Stomach (tissue), 4 donors: ENCODE measurements around the gene CERK.

Experiments
- EP300 ChIP-seq: sonication (generic); formaldehyde crosslinking; IDR thresholded peaks from one replicate; pipeline ENCODE4 v1.6.1; 2017; ENCODE audit warnings: antibody characterized with exemption
- POLR2AphosphoS5 ChIP-seq, 3 donors: sonication (generic); formaldehyde crosslinking; IDR thresholded peaks; one replicate each; pipeline ENCODE4 v1.6.1; 2016; ENCODE audit warnings: antibody characterized with exemption in 3 of 3
- TF ChIP-seq, protein P1 (sequence below), 7 experiments: fragments of 450-650 bp in 4 of 7; fragments of 200-600 bp in 3 of 7; sonication (generic) in 3 of 7; IDR thresholded peaks; one replicate each; pipeline ENCODE4 v1.5.1; 2016 to 2019; ENCODE audit warnings: antibody characterized with exemption in 7 of 7, control low read depth in 2 of 7, mild to moderate bottlenecking in 1 of 7

DNA sequence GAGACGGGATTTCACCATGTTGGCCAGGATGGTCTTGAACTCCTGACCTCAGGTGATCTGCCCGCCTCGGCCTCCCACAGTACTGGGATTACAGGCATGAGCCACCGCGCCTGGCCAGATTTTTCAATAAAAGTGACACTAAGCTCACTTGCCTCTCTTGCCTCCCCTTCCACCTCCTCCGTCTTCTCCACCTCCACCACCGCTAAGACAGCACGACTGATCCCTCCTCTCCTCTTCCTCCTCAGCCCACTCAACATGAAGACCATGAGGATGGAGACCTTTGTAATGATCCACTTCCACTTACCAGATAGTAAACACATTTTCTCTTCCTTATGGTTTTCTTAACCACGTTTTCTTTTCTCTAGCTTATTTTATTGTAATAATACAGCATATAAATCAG lies 14.2 kb downstream of the CERK start:
- no peak for TF ChIP-seq EP300
- TF ChIP-seq, protein P1, sequence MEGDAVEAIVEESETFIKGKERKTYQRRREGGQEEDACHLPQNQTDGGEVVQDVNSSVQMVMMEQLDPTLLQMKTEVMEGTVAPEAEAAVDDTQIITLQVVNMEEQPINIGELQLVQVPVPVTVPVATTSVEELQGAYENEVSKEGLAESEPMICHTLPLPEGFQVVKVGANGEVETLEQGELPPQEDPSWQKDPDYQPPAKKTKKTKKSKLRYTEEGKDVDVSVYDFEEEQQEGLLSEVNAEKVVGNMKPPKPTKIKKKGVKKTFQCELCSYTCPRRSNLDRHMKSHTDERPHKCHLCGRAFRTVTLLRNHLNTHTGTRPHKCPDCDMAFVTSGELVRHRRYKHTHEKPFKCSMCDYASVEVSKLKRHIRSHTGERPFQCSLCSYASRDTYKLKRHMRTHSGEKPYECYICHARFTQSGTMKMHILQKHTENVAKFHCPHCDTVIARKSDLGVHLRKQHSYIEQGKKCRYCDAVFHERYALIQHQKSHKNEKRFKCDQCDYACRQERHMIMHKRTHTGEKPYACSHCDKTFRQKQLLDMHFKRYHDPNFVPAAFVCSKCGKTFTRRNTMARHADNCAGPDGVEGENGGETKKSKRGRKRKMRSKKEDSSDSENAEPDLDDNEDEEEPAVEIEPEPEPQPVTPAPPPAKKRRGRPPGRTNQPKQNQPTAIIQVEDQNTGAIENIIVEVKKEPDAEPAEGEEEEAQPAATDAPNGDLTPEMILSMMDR (IDR thresholded peaks at IDR 0.05) = no peak
- TF ChIP-seq POLR2AphosphoS5 (IDR thresholded peaks at IDR 0.05) = no peak
